H1 (cell line): ENCODE data around the gene ABCG5. TPM values are rescaled to one million over a fixed set of nuclear protein-coding genes. Genes with fewer than 3 reads are reported as not detected.

Experiments
- CTCF ChIA-PET: fragments of 300-600 bp; sonication (Branson Sonifier 250); formaldehyde crosslinking; loops from one replicate; lab custom pipeline; 2021; ENCODE audit not compliant: partially characterized antibody; lab: Charles Lee
- POLR2A ChIA-PET: fragments of 300-600 bp; sonication (Branson Sonifier 250); formaldehyde crosslinking; loops from one replicate; lab custom pipeline; 2021; ENCODE audit warnings: inconsistent platforms; ENCODE audit not compliant: partially characterized antibody; lab: Charles Lee
- DNase-seq, 2 experiments: peaks; one replicate each; pipeline versions ENCODE4 v3.0.0 to v3.0.0-alpha.2; 2010 to 2022; ENCODE audit warnings: low spot score in 2 of 2, low read depth in 1 of 2, mixed read lengths in 1 of 2
- FAIRE-seq: peaks from 2 replicates; lab custom pipeline; 2011; peaks lifted over from hg19 to GRCh38; lab: Jason Lieb, UNC
- H2AFZ ChIP-seq: 2 replicates; pipeline ENCODE4 v1.8.1; 2012; ENCODE audit warnings: low read length, inconsistent platforms
- H2AK5ac ChIP-seq: 2 replicates; pipeline ENCODE4 v1.6.1; 2013; ENCODE audit warnings: low read depth, low read length
- H2BK120ac ChIP-seq: replicated peaks from 2 replicates; pipeline ENCODE3; 2013; ENCODE audit warnings: low read depth, low read length, inconsistent platforms
- H2BK12ac ChIP-seq: 2 replicates; pipeline ENCODE4 v1.6.1; 2013; ENCODE audit warnings: low read depth, low read length
- H2BK15ac ChIP-seq: 2 replicates; pipeline ENCODE4 v1.6.1; 2013; ENCODE audit warnings: low read length
- H2BK20ac ChIP-seq: 2 replicates; pipeline ENCODE4 v1.6.1; 2013; ENCODE audit warnings: low read length
- H2BK5ac ChIP-seq: 2 replicates; pipeline ENCODE4 v1.6.1; 2013; ENCODE audit warnings: low read depth, low read length
- H3K14ac ChIP-seq: 2 replicates; pipeline ENCODE4 v1.6.1; 2013; ENCODE audit warnings: inconsistent platforms; ENCODE audit not compliant: insufficient read length
- H3K18ac ChIP-seq: 2 replicates; pipeline ENCODE4 v1.6.1; 2013; ENCODE audit warnings: low read length; ENCODE audit errors: extremely low read depth
- H3K23ac ChIP-seq: 2 replicates; pipeline ENCODE4 v1.6.1; 2013; ENCODE audit warnings: inconsistent platforms; ENCODE audit not compliant: insufficient read length
- H3K23me2 ChIP-seq: 2 replicates; pipeline ENCODE4 v1.6.1; 2013; ENCODE audit warnings: low read depth, low read length
- H3K27ac ChIP-seq: 2 replicates; pipeline ENCODE4 v1.6.1; 2011; ENCODE audit warnings: low read depth, low read length, inconsistent platforms
- H3K27me3 ChIP-seq, 4 experiments: replicated peaks in 1 of 4; 1 replicate in 1 of 4; 2 replicates in 3 of 4; pipeline versions ENCODE4 v1.6.1 to v1.8.1; 2011 to 2013; ENCODE audit warnings: low read length in 3 of 4, mild to moderate bottlenecking in 3 of 4, inconsistent platforms in 2 of 4, mixed read lengths in 2 of 4, moderate library complexity in 1 of 4; ENCODE audit not compliant: control insufficient read depth in 3 of 4, insufficient read depth in 3 of 4; ENCODE audit errors: extremely low read depth in 1 of 4
- H3K36me3 ChIP-seq, 4 experiments: 2 replicates each; pipeline versions ENCODE4 v1.6.1 to v1.8.1; 2011 to 2013; ENCODE audit warnings: mild to moderate bottlenecking in 4 of 4, low read length in 3 of 4, moderate library complexity in 2 of 4, control low read depth in 1 of 4, inconsistent platforms in 1 of 4; ENCODE audit not compliant: insufficient read depth in 4 of 4, control insufficient read depth in 2 of 4
- H3K4ac ChIP-seq: replicated peaks from 2 replicates; pipeline ENCODE3; 2013; ENCODE audit warnings: low read length, low read depth, mixed read lengths, inconsistent platforms; ENCODE audit not compliant: insufficient read length
- H3K4me1 ChIP-seq, 4 experiments: replicated peaks in 1 of 4; 1 replicate in 1 of 4; 2 replicates in 3 of 4; pipeline versions ENCODE4 v1.6.1 to v1.8.1; 2011 to 2013; ENCODE audit warnings: low read length in 3 of 4, inconsistent platforms in 2 of 4, mixed read lengths in 1 of 4; ENCODE audit not compliant: insufficient read depth in 4 of 4, control insufficient read depth in 3 of 4
- H3K4me2 ChIP-seq, 2 experiments: 2 replicates each; pipeline versions ENCODE4 v1.6.1 to v1.8.1; 2011 to 2013; ENCODE audit warnings: low read depth in 2 of 2, low read length in 2 of 2, control low read depth in 1 of 2, inconsistent platforms in 1 of 2, mild to moderate bottlenecking in 1 of 2; ENCODE audit not compliant: insufficient read depth in 1 of 2
- H3K4me3 ChIP-seq, 4 experiments: fragments of 200-600, 300-600 bp in 1 of 4; sonication (generic), shearing (Covaris generic), sonication (Bioruptor Twin) in 1 of 4; 2 replicates each; pipeline versions ENCODE4 v1.5.1 to v1.8.1; 2011 to 2016; ENCODE audit warnings: low read length in 4 of 4, low read depth in 3 of 4, control low read depth in 2 of 4, inconsistent platforms in 2 of 4, mild to moderate bottlenecking in 2 of 4, mixed read lengths in 1 of 4, moderate library complexity in 1 of 4; ENCODE audit not compliant: insufficient read depth in 2 of 4; ENCODE audit errors: extremely low read depth in 1 of 4
- H3K56ac ChIP-seq: replicated peaks from 2 replicates; pipeline ENCODE3; 2013; ENCODE audit warnings: low read depth, mild to moderate bottlenecking, mixed read lengths, low read length, inconsistent platforms; ENCODE audit not compliant: insufficient read length
- H3K79me1 ChIP-seq: 2 replicates; pipeline ENCODE4 v1.6.1; 2013; ENCODE audit warnings: low read depth, low read length, control low read depth
- H3K79me2 ChIP-seq, 2 experiments: 2 replicates each; pipeline versions ENCODE4 v1.6.1 to v1.8.1; 2012 to 2013; ENCODE audit warnings: low read length in 2 of 2, mild to moderate bottlenecking in 2 of 2, inconsistent platforms in 1 of 2; ENCODE audit not compliant: insufficient read depth in 2 of 2, control insufficient read depth in 1 of 2
- H3K9ac ChIP-seq, 4 experiments: replicated peaks in 1 of 4; 1 replicate in 1 of 4; 2 replicates in 3 of 4; pipeline versions ENCODE4 v1.6.1 to v1.8.1; 2011 to 2013; ENCODE audit warnings: low read depth in 3 of 4, low read length in 3 of 4, control low read depth in 2 of 4, mild to moderate bottlenecking in 2 of 4, moderate library complexity in 2 of 4, inconsistent platforms in 1 of 4; ENCODE audit errors: extremely low read depth in 1 of 4
- H3K9me3 ChIP-seq, 2 experiments: 2 replicates each; pipeline versions ENCODE4 v1.6.1 to v1.8.1; 2012 to 2013; ENCODE audit warnings: mild to moderate bottlenecking in 2 of 2, moderate library complexity in 2 of 2, control low read depth in 1 of 2, inconsistent platforms in 1 of 2, low read depth in 1 of 2, low read length in 1 of 2, mixed read lengths in 1 of 2; ENCODE audit not compliant: insufficient read depth in 2 of 2
- H4K20me1 ChIP-seq, 2 experiments: replicated peaks in 1 of 2; 2 replicates each; pipeline versions ENCODE3 to v1.8.1; 2011 to 2013; ENCODE audit warnings: inconsistent platforms in 2 of 2, low read length in 2 of 2, mild to moderate bottlenecking in 1 of 2; ENCODE audit not compliant: insufficient read depth in 2 of 2, control insufficient read depth in 1 of 2
- H4K5ac ChIP-seq: 2 replicates; pipeline ENCODE4 v1.6.1; 2013; ENCODE audit warnings: low read length, low read depth, mixed read lengths, inconsistent platforms; ENCODE audit not compliant: insufficient read length
- H4K8ac ChIP-seq: 2 replicates; pipeline ENCODE4 v1.8.0; 2013; ENCODE audit warnings: mild to moderate bottlenecking, moderate library complexity, low read length, inconsistent platforms; ENCODE audit not compliant: insufficient read depth; ENCODE audit errors: extremely low read depth
- H4K91ac ChIP-seq: replicated peaks from 2 replicates; pipeline ENCODE3; 2013; ENCODE audit warnings: low read length, mixed read lengths, inconsistent platforms; ENCODE audit not compliant: insufficient read length
- RAD21 ChIP-seq, 2 experiments: IDR thresholded peaks in 1 of 2; conservative IDR thresholded peaks in 1 of 2; 2 replicates each; pipeline ENCODE4 v1.6.1; 2011; ENCODE audit warnings: low read depth in 2 of 2, low read length in 2 of 2, improper control_type of control experiment in 1 of 2, inconsistent platforms in 1 of 2, mild to moderate bottlenecking in 1 of 2, moderate library complexity in 1 of 2
- RFX5 ChIP-seq: IDR thresholded peaks from 2 replicates; pipeline ENCODE4 v1.6.1; 2011; ENCODE audit warnings: low read depth, low read length, improper control_type of control experiment, borderline replicate concordance
- WGBS, 2 experiments: shearing (Covaris generic) in 1 of 2; methylation state at CpG; one replicate each; pipeline versions ENCODE4 v1.1.6 to v1.1.7; 2013 to 2015; ENCODE audit warnings: low lambda C conversion rate in 2 of 2, mixed read lengths in 2 of 2, inconsistent platforms in 1 of 2, low coverage in 1 of 2, missing lambda C conversion rate in 1 of 2; ENCODE audit not compliant: insufficient replicate concordance in 2 of 2, insufficient coverage in 1 of 2, insufficient read length in 1 of 2; ENCODE audit errors: extremely low coverage in 1 of 2, missing lambda C conversion rate in 1 of 2; 5-methylcytosine and 5-hydroxymethylcytosine counted together
- polyA plus RNA-seq, 7 experiments: library from polyadenylated mRNA; depleted of rRNA in 3 of 7; stranded (reverse) in 5 of 7; unstranded in 2 of 7; fragments of >200 nt in 5 of 7; fragments of 200-250 nt in 2 of 7; gene quantifications; 1 replicate in 5 of 7; 2 replicates in 1 of 7; 4 replicates in 1 of 7; pipeline versions ENCODE4 v1.2.1 to v1.2.3, GENCODE V29; 2011 to 2013; ENCODE audit warnings: missing spikeins in 2 of 7, mixed read lengths in 2 of 7
- total RNA-seq: library from RNA; stranded (reverse); fragmentation: NEBNext Ultra II Directional; extraction: Animal tissue kit (Norgen Biotek cat#: 25700); gene quantifications from 2 replicates; pipeline ENCODE4 v1.2.1, GENCODE V29; 2021

The ABCG5 gene
- total and polyA plus RNA-seq, 2 of the 8 experiments (the other 6 are each of a cell fraction or from before 2014, with no cell fraction given): not detected

DNA sequence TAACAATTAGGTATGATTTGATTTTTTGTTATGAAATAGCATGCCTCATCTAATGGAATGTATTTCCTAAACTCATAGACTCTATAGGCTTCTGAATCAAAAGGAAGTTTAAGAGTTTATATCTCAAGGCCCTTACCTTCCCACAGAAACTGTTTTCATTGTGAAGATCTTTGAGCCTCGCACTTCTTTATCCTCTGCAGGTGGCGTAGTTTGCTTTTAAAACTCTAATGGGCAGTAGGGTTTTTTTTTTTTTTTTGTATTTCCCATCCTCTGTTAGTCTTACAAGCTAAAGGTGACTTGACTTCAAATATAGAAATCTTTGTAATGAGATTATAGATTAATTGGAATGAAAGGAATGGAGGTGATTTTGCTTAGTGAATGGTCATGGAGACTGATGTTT, 36.5 kb downstream of the ABCG5 start:
- H3K4me3 ChIP-seq: no peak overlapping the region
- H2BK120ac ChIP-seq: no peak overlapping the region
- no peaks in the 10 kb centered on the region for H3K79me1 ChIP-seq
- FAIRE-seq (no peak), DNase-seq (no peak)
- no peak overlapping the region for H3K27ac ChIP-seq
- no peak overlapping the region for H4K5ac ChIP-seq
- no peaks in the 10 kb centered on the region for H3K9me3 ChIP-seq
- H3K23me2 ChIP-seq: no peaks in the 10 kb centered on the region
- POLR2A ChIA-PET: no interaction called here
- CTCF ChIA-PET: interaction anchor here (1.4 to 1.5 kb wide), 2 partner anchors 21 to 102 kb away, joined by 4 to 5 read pairs; no protein-coding TSS in a partner anchor
- no peak overlapping the region for H3K56ac ChIP-seq
- H4K20me1 ChIP-seq: no peaks in the 10 kb centered on the region
- H4K8ac ChIP-seq: no peak overlapping the region
- no peaks in the 10 kb centered on the region for H3K79me2 ChIP-seq
- no peak overlapping the region for H3K23ac ChIP-seq
- no peak overlapping the region for H2BK12ac ChIP-seq
- H2AK5ac ChIP-seq: no peak overlapping the region
- TF ChIP-seq RAD21 (IDR thresholded peaks at IDR 0.05 in 1 of 2, conservative IDR thresholded peaks at IDR 0.05 in 1 of 2; ENCODE audit: low read depth in 2 of 2, low read length in 2 of 2) (peak; percentile 15 to 23; a peak in 1 of 4 replicates), RFX5 (no peak)
- H2BK5ac ChIP-seq: no peak overlapping the region
- no peak overlapping the region for H3K9ac ChIP-seq
- no peaks in the 10 kb centered on the region for H3K36me3 ChIP-seq
- H3K27me3 ChIP-seq: no peaks in the 10 kb centered on the region
- WGBS, 2 experiments: 92% methylated on average over 2 of the region's 2 CpGs; no CpG with 5 or more reads in 1 of the 2 experiments
- H3K4ac ChIP-seq: no peak overlapping the region
- H4K91ac ChIP-seq: no peak overlapping the region
- H3K14ac ChIP-seq: no peak overlapping the region
- no peak overlapping the region for H3K4me2 ChIP-seq
- no peak overlapping the region for H2BK15ac ChIP-seq
- H3K18ac ChIP-seq: no peak overlapping the region
- no peak overlapping the region for H2BK20ac ChIP-seq
- H2AFZ ChIP-seq: no peak overlapping the region
- H3K4me1 ChIP-seq: no peaks in the 10 kb centered on the region
